Mesothelial cell of epicardium (in vitro differentiated cells): ENCODE data around the gene MIB1. TPM values are rescaled to one million over a fixed set of nuclear protein-coding genes. Genes with fewer than 3 reads are reported as not detected.

Experiments used
- DNase-seq, 2 experiments: peaks; one replicate each; pipeline ENCODE4 v3.0.0; 2021; ENCODE audit warnings: low spot score in 2 of 2; ENCODE audit not compliant: unreplicated experiment in 2 of 2
- H3K27ac Mint-ChIP-seq: 2 replicates; pipeline ENCODE4 v1.8.0; 2021; ENCODE audit warnings: mixed read lengths
- H3K27me3 Mint-ChIP-seq: 2 replicates; pipeline ENCODE4 v1.8.0; 2021; ENCODE audit warnings: low read depth, mixed read lengths
- H3K36me3 Mint-ChIP-seq: 2 replicates; pipeline ENCODE4 v1.8.0; 2021; ENCODE audit warnings: mixed read lengths
- H3K4me1 Mint-ChIP-seq: 2 replicates; pipeline ENCODE4 v1.8.0; 2021; ENCODE audit warnings: mixed read lengths
- H3K4me3 Mint-ChIP-seq: 2 replicates; pipeline ENCODE4 v1.8.0; 2021; ENCODE audit warnings: mild to moderate bottlenecking, moderate library complexity, mixed read lengths
- H3K9me3 Mint-ChIP-seq: 2 replicates; pipeline ENCODE4 v1.8.0; 2021; ENCODE audit warnings: mixed read lengths
- CTCF ChIP-seq: fragments of 200-600 bp; sonication (generic); IDR thresholded peaks from one replicate; pipeline ENCODE4 v1.5.0; 2021; ENCODE audit warnings: antibody characterized with exemption; ENCODE audit not compliant: unreplicated experiment
- total RNA-seq: library from RNA; stranded (reverse); gene quantifications from 3 replicates; pipeline ENCODE4 v1.2.1, GENCODE V29; 2021

MIB1 gene
- 81.9 to 85.4 TPM (median 83.6 TPM) in 3 replicates for total RNA-seq

GRCh38 chr18:21740538-21741311 is at the start of gene MIB1:
TSS of gene MIB1 (plus strand) at chr18:21740792. CDS start at chr18:21741584, 792 bp downstream.
- no peak for TF ChIP-seq CTCF
- peaks cover 24% of the 10 kb centered on the region for H3K9me3 Mint-ChIP-seq
- no peaks in the 10 kb centered on the region for H3K27me3 Mint-ChIP-seq
- H3K27ac Mint-ChIP-seq, result peak within 1 kb of the TSS; percentile 99
- peak within 1 kb of the TSS; percentile 93 for H3K4me3 Mint-ChIP-seq
- peaks cover 32% of the 10 kb centered on the region for H3K4me1 Mint-ChIP-seq
- H3K36me3 Mint-ChIP-seq, result peaks cover 6% of the 10 kb centered on the region
- peak; percentile 99 to 100 for DNase-seq

- DNase-seq, result no peak
- Mint-ChIP-seq H3K27ac (no peak overlapping the region), H3K36me3 (peaks cover 20% of the 10 kb centered on the region), H3K27me3 (no peaks in the 10 kb centered on the region), H3K4me3 (no peak overlapping the region), H3K4me1 (no peaks in the 10 kb centered on the region), H3K9me3 (peaks cover 19% of the 10 kb centered on the region)
- no peak for TF ChIP-seq CTCF
Observed at GRCh38 chr18:21693322-21693721, 47.3 kb upstream of the MIB1 start.

GRCh38 chr18:21700528-21701075 is 40.0 kb upstream of the MIB1 start:
- no peak for TF ChIP-seq CTCF
- Mint-ChIP-seq H3K4me1 (peaks cover 15% of the 10 kb centered on the region), H3K27ac (no peak overlapping the region), H3K4me3 (no peak overlapping the region), H3K9me3 (no peaks in the 10 kb centered on the region), H3K36me3 (peaks cover 2% of the 10 kb centered on the region), H3K27me3 (no peaks in the 10 kb centered on the region)
- no peak for DNase-seq

- DNase-seq, result no peak
- H3K27me3 Mint-ChIP-seq, result no peaks in the 10 kb centered on the region
- H3K36me3 Mint-ChIP-seq, result peaks cover 2% of the 10 kb centered on the region
- TF ChIP-seq CTCF, result no peak
- H3K4me1 Mint-ChIP-seq, result peaks cover 15% of the 10 kb centered on the region
- no peak overlapping the region for H3K4me3 Mint-ChIP-seq
- H3K27ac Mint-ChIP-seq, result no peak overlapping the region
- no peaks in the 10 kb centered on the region for H3K9me3 Mint-ChIP-seq
Observed at GRCh38 chr18:21701621-21702020, 39.0 kb upstream of the MIB1 start.

- no peak for DNase-seq
- Mint-ChIP-seq H3K27me3 (no peaks in the 10 kb centered on the region), H3K27ac (no peak overlapping the region), H3K4me1 (peaks cover 15% of the 10 kb centered on the region), H3K4me3 (peak overlapping the region; percentile 85), H3K9me3 (no peaks in the 10 kb centered on the region), H3K36me3 (peaks cover 2% of the 10 kb centered on the region)
- no peak for TF ChIP-seq CTCF
Observed at GRCh38 chr18:21702602-21703001, 38.0 kb upstream of the MIB1 start.
